HL-60 (cell line): Measurements from ENCODE around the gene MRGPRF.

Experiments
- POLR2AphosphoS5 ChIP-seq: IDR thresholded peaks from 2 replicates; pipeline ENCODE4 v1.6.1; 2012; ENCODE audit warnings: low read depth
- TF ChIP-seq, protein P1 (sequence below): IDR thresholded peaks from one replicate; pipeline ENCODE4 v1.5.1; 2011; ENCODE audit warnings: low read length, control low read depth, inconsistent platforms; ENCODE audit not compliant: insufficient read depth

DNA sequence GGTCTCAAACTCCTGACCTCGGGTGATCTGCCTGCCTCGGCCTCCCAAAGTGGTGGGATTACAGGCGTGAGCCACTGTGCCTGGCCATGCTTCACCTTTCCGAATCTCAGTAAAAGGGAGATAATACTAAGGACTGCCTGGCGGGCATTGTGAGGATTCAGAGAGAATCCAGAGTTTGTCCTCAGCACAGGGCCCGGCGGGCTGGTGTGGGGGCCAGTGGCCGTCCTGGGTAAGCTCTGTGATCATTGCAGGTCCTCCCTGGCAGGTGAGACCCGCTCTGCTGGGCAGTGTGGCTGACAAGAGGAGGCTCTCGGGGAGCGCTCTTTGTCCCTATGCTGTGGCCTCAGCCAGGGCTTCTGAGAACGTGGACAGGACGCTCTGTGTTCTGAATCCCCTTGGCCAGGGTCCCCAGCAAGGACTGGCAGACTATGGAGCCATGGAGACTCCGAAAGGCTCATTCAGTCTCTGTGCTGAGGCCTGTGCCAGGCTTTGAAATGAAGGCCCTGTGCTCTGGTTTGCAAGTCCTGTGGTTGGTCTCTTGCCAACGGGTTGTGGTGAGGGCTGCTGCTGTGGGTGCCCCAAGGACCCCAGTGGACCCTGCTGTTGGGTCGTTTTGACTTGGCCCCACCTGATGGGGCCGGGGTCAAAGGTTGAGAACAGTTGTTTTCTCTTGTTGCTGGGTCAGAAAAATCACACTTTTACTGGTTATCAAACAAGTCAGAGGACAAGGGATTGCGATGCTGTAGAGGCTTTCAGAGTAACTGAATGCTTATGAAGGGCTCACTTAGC lies 37.7 kb upstream of the MRGPRF start:
- no peak for TF ChIP-seq POLR2AphosphoS5
- TF ChIP-seq, protein P1, sequence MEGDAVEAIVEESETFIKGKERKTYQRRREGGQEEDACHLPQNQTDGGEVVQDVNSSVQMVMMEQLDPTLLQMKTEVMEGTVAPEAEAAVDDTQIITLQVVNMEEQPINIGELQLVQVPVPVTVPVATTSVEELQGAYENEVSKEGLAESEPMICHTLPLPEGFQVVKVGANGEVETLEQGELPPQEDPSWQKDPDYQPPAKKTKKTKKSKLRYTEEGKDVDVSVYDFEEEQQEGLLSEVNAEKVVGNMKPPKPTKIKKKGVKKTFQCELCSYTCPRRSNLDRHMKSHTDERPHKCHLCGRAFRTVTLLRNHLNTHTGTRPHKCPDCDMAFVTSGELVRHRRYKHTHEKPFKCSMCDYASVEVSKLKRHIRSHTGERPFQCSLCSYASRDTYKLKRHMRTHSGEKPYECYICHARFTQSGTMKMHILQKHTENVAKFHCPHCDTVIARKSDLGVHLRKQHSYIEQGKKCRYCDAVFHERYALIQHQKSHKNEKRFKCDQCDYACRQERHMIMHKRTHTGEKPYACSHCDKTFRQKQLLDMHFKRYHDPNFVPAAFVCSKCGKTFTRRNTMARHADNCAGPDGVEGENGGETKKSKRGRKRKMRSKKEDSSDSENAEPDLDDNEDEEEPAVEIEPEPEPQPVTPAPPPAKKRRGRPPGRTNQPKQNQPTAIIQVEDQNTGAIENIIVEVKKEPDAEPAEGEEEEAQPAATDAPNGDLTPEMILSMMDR, result no peak
